ENCODE data around the gene KSR2.

GRCh38 chr12:117821480-117822175 is 147.2 kb downstream of the KSR2 start:
- TF ChIP-seq POLR2A (IDR thresholded peaks at IDR 0.05; ENCODE audit: low read depth, low read length) = no peak
- no peak for TF ChIP-seq IRF3 (IDR thresholded peaks at IDR 0.05)
- TF ChIP-seq SP1 (IDR thresholded peaks at IDR 0.05; ENCODE audit: low read depth, low read length) = no peak
- TF ChIP-seq, protein P1, sequence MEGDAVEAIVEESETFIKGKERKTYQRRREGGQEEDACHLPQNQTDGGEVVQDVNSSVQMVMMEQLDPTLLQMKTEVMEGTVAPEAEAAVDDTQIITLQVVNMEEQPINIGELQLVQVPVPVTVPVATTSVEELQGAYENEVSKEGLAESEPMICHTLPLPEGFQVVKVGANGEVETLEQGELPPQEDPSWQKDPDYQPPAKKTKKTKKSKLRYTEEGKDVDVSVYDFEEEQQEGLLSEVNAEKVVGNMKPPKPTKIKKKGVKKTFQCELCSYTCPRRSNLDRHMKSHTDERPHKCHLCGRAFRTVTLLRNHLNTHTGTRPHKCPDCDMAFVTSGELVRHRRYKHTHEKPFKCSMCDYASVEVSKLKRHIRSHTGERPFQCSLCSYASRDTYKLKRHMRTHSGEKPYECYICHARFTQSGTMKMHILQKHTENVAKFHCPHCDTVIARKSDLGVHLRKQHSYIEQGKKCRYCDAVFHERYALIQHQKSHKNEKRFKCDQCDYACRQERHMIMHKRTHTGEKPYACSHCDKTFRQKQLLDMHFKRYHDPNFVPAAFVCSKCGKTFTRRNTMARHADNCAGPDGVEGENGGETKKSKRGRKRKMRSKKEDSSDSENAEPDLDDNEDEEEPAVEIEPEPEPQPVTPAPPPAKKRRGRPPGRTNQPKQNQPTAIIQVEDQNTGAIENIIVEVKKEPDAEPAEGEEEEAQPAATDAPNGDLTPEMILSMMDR (IDR thresholded peaks at IDR 0.05 in 2 of 3, conservative IDR thresholded peaks at IDR 0.05 in 1 of 3; ENCODE audit: control insufficient read depth in 2 of 3, extremely low read depth in 1 of 3, insufficient read depth in 1 of 3, low read depth in 3 of 3, low read length in 3 of 3) = no peak

All from GM12878 (cell line).